GM21447 (cell line): ENCODE results near the gene KDM1A.
A peak's percentile ranks its signal among the peaks of the same experiment; 100 is the strongest.
"Not testable (repeated sequence)": the region's sequence is repeated elsewhere in the genome, so short reads cannot be mapped to it uniquely, and the experiment has no call there.

Experiments used
- ATAC-seq: cut with Tn5 transposase; IDR thresholded peaks from one replicate; pipeline ENCODE4 v1.9.1; 2021; ENCODE audit not compliant: unreplicated experiment

KDM1A gene

DNA sequence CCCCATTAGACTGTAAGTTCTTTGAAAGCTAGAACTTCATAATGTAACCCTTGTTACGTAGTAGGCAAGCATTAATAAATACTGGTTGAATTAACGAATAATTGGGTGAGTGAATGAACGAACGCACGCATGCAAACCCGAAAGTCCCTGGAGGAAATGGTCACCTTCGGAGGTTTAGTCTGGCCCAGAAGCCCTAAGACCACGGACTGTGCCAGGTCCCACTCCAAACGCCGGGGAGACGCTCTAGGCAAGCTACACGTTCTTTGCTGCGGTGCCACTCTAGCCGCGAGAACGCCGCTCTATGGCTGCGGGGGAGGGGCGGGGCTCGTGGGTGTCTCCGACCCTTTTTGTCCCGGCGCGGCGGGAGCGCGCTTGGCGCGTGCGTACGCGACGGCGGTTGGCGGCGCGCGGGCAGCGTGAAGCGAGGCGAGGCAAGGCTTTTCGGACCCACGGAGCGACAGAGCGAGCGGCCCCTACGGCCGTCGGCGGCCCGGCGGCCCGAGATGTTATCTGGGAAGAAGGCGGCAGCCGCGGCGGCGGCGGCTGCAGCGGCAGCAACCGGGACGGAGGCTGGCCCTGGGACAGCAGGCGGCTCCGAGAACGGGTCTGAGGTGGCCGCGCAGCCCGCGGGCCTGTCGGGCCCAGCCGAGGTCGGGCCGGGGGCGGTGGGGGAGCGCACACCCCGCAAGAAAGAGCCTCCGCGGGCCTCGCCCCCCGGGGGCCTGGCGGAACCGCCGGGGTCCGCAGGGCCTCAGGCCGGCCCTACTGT, at the start of gene KDM1A:
TSS of gene KDM1A (plus strand) at position 375 of the 769 bp plus-strand sequence. CDS start at position 504, 129 bp downstream.
- peak; percentile 85 for ATAC-seq

DNA sequence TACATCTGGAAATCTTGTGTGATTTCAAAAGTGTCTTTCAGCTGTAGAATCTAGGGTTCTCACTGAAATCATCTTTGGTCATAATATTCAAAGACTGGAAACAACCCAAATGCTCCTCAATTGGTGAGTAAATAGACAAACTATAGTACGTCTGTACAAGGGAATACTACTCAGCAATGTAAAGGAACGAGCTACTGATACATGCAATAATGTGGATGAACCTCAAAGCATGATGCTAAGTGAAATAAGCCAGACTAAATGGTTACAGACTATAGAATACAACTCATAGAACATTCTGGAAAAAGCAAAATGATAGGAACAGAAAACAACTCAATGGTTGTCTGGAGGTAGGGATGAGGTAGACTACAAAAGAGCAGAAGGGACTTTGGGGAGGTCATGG, 49.2 kb upstream of the KDM1A start:
- no peak for ATAC-seq

DNA sequence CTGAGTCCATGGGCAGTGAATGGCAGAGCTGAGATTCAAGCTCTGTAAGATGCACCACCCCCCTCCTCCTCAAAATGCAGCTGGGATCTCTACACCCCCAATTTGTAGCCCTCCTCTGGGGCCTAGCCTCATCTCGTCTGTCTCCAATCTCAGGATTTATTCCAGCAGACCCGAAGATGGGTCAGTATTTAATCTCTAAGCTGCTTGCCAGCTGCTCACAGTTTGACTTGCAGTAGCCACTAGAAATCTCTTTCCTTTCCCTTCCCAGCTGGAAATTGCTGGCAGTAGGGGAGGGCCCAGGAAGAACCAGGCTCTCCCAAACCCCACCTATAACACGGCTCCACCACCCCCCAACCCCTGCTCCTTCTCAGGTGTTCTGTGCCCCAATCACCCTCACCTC, 48.1 kb upstream of the KDM1A start:
- no peak for ATAC-seq

DNA sequence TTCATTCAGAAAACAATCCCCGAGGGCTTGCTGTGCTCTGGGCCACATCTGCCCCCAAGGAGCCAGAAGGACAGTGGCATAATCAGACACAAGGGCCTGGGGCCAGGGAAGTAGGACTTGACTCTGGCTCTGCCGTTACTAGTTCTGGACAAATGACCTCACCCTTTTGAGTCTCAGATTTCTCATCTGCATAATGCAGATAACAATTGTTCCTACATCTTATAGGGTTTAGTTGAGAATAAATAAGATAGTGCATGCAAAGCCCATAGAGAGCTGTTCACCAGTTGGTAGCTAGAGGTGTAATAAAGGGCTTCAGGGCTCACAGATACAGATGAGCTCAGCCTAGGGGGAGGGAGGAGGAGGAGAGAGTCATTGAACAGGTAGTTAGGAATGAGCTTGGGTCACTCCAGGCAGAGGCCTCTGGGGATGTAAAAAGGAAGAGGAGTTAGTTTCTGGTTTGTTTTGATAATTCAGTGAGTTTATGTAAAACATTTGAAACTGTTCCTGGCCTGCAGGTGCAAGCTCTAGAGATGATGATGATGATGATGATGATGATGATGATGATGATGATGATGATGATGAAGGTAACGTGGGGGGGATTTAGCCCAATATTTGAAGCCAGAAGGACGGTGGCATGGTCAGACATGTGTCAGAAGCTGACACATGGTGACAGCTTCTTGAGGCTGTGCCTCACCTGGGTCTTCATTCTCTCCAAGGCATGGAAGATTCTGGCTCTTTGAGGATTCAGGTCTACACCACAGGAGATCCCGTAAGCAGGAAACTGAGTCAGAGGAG, 47.5 kb upstream of the KDM1A start:
- ATAC-seq = no peak

DNA sequence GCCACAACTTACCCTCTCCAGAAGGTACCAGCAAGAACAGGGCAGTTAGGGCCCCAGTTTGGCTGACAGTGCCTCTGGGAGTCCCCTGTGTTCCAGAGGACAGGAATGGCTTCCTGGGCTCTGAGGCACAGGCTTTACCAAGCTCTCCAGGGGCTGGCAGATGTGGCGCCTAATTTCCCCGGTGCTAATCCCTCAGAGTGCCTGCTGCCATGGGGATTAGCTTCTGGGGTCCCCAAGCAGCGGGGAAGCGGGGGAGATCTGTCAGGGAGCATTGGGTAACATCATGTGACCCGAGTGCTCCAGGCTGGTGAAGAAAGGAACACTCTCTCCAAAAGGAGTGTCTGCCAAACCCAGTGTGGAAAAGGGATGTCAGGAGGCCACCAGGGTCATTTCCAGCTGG, 46.5 kb upstream of the KDM1A start, which contains the start of gene LACTBL1:
TSS of gene LACTBL1 (minus strand) at position 107 of the 400 bp plus-strand sequence. CDS start 550 bp downstream, outside the sequence.
- ATAC-seq = no peak

DNA sequence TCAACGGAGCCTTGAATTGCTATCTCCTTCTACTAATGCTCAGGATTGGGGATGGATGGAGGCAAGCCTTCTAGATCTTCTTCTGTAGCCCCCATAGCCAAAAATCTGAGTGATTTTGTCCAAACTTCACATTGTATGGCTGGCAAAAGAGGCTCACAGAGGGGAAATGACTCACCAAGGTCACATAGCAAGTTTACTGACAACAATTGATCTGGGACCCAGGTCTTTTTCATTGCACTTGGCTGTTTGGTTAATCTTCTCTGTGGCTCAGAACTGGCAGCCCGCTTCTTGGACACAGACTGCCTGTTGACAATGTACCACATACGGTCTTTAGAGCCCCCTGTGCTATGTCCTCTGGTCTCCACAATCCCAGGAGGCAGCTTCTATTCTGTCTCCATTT, 43.6 kb upstream of the KDM1A start:
- no peak for ATAC-seq

DNA sequence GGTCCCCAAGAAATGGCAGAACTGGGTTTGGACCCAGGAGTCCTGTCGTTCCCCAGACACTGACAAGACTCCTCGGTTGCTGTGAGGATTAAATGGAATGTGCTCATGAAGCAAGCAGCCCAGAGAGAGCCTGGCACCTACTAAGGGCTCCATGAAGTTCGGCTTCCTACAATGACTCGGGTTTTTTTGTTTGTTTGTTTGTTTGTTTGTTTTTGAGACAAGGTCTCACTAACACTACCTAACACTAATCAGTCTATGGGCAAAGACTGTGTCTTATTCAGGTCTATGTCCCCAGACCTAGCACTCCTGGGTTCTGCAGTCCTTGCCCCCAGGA, 43.2 kb upstream of the KDM1A start:
- no peak for ATAC-seq

DNA sequence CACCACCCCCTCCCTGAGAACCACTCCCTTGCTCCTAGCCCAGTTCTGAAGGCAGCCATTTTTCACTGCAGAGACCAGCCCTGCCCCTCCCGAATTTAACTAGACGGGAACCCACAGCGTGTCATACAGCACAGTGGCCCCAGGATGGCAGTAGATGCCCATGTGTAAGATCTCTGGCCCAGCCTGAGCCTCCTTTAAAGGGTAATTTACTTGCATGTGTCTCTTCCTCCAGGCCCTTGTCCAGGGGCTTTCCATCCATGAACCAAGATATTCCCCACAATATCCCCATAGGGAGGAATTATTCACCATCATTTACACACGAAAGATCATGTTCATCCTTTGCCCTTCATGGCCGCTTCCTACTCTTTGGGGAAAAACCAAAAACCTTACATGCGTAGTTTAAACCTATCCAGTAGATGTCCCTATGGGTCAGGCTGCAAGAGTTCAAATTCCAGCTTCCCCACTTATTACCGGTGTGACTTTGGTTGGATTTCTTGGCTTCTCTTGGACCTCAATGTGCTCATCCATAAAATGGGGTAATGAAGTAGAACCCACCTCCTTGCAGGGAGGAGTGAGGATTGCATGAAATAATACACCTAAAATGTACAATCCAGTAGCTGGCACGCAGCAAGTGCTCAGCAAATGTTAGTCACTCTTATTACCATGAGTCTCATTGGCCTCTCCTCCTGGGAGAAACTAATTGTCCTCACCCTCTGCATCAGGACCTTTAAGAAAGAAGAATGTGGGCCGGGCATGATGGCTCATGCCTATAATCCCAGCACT, 42.6 kb upstream of the KDM1A start:
- no peak for ATAC-seq

DNA sequence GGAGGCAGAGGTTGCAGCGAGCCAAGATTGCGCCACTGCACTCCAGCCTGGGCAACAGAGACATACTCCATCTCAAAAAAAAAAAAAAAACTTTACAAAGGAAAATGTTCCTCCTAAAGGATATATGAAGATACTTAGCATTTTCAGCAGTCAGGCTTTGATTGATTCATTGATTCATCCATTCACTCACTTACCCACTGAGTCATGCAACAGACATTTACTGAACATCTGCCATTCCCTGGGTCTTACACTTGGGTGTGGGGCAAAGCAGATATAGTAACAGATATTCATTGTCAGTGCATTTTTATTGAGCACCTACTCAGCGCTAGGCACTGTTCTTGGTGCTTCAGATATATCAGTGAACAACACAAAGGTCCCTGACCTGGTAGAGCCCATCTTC, 41.0 kb upstream of the KDM1A start:
- ATAC-seq = no peak

DNA sequence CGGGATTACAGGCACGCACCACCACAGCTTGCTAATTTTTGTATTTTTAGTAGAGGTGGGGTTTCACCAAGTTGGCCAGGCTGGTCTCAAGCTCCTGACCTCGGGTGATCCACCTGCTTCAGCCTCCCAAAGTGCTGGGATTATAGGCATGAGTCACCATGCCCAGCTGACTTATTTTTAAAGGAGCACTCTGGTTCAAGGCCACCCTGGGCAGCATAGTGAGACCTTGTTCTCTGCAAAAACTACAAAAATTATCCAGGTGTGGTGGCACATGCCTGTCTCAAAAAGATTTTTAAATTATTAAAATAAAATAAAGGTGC, 38.8 kb upstream of the KDM1A start:
- not testable (repeated sequence) for ATAC-seq

DNA sequence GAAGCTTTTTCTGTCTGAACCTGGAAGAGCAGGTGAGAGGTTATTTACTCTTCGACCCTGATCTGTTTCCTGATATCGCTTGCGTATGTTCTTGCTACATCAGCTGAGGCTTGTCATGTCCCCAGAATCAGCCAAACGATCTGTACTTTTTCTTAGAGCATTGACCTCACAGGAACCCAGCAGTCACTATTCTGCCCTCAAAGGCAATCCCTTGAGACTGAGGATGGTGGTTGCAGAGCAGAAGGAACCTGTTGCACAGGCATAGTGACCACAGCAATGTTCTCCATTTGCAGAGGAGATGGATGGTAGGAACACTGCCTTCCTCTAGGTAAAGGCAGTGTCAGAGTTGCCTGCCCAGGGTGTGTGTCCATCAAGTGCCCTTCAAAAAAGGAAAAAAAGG, 35.3 kb upstream of the KDM1A start:
- ATAC-seq = no peak

DNA sequence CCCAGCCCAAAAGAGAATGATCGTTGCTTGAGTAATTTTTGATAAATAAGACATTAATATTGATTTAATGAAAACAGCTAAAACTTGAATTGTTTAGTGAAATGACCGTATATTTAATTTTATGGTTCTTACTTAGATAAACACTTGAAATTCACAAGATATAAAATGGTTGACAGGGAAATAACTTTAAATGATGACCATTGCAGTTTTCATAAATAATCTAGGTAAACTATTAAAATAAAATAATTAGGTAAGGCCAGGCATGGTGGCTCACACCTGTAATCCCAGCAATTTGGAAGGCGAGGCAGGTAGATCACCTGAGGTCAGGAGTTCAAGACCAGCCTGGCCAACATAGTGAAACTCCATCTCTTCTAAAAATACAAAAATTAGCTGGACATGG, 26.9 kb upstream of the KDM1A start:
- ATAC-seq = not testable (repeated sequence)

DNA sequence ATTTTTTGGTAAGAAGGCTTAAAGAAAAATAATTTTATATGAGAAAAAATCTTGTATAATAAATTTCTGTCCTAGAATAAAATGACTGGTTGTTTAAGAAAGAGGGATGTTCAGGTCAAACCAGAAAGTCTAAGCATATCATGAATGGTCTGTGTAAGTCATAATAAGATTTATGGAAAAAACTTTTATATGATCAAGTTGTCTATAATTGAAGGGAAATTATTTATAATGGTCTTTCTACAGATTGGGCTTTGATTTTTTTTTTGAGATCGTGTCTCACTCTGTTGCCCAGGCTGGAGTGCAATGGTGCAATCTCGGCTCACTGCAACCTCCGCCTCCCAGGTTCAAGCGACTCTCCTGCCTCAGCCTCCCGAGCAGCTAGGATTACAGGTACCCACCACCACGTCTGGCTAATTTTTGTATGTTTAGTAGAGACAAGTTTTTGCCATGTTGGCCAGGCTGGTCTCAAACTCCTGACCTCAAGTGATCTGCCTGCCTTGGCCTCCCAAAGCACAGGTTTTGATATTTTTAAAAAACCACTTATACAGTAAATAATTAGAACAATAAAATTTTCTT, 26.0 kb upstream of the KDM1A start:
- ATAC-seq = not testable (repeated sequence)

DNA sequence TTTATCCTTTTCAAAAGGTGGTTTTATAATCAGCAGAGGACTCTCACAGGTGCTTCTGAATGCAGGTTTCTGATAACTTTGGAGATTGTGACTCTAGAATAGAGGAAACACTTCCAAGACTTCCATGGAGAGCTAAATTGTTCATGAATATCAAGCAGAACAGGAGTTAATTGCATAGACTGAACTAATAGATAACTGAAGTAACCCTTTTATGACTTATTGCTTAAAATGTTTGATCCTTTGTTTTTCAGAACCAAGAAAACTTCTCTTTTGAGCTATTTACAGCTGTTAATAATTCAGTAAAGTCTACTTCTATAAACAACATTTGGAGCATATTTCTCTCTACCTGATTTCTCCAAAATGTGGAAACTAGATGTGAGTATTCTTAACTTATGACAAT, 23.5 kb upstream of the KDM1A start:
- no peak for ATAC-seq

DNA sequence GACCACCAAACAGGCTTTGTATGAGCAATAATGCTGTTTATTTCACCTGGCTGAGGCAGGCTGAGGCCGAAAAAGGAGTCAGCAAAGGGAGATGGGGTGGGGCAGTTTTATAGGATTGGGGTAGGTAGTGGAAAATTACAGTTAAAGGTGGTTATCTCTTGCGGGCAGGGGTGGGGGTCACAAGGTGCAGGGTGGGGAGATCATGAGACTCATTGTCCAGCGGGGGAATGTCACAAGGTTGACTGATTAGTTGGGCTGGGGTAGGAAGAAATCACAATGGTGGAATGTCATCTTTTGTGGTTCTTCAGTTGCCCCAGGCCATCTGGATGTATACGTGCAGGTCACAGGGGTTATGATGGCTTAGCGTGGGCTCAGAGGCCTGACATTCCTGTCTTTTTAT, 21.7 kb upstream of the KDM1A start:
- ATAC-seq = not testable (repeated sequence)

DNA sequence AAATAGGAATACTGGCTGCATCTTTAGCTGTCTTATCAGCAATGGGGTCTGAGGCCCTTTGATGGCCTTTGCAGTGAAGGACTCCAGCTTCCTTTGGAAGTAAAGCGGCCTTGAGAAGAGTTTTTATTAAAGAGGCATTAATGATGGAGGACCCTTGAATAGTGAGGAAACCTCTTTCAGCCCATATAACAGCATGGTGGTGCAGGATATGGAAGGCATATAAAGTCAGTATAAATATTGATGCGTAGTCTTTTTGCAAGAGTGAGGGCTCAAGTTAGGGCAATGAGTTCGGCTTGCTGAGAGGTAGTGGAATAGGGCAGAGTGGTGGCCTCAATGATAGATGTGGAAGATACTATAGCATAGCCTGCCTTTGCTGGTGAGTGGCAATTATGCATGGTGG, 19.1 kb upstream of the KDM1A start:
- ATAC-seq = not testable (repeated sequence)

DNA sequence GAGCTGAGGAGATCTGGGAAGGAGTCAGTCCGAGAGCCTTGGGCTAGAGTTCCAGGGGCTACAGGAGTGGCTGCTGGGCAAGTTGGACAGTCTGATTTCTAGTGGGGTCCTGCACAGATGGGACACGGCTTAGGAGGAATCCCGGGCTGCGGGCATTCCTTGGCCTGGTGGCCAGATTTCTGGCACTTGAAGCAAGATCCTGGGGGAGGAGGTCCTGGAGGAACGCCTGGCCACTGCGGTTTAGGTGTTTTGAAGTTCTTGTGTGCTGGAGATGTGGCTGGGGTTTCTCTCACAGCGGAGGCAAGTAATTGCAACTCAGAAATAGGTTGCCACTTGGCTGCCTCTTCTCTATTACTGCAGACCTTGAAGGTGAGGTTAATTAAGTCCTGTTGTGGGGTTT, 17.1 kb upstream of the KDM1A start:
- not testable (repeated sequence) for ATAC-seq

DNA sequence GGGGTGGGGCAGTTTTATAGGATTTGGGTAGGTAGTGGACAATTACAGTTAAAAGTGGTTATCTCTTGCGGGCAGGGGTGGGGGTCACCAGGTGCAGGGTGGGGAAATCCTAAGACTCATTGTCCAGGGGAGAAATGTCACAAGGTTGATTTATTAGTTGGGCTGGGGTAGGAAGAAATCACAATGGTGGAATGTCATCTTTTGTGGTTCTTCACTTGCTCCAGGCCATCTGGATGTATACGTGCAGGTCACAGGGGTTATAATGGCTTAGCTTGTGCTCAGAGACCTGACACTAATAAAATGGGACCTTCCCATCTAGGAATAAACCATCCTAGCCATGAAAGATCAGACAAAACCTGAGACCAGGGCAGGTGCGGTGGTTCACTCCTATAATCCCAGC, 15.2 kb upstream of the KDM1A start:
- no peak for ATAC-seq

DNA sequence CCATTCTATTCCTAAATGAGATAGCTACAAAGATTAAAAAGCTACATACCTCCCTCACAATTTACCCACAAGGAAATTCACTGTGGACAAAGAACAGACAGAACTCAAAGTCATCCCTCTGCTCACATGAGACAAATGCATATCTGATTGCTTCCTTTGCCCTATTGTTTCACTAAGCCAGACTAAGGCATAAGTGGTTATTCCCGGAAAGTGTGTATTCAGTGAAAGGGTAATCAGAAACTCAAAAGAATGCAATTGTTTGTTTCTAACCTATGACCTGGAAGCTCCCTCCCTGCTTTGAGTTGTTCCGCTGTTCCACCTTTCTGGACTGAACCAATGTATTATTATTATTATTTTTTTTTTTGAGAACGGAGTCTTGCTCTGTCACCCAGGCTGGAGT, 14.5 kb upstream of the KDM1A start:
- ATAC-seq = not testable (repeated sequence)

DNA sequence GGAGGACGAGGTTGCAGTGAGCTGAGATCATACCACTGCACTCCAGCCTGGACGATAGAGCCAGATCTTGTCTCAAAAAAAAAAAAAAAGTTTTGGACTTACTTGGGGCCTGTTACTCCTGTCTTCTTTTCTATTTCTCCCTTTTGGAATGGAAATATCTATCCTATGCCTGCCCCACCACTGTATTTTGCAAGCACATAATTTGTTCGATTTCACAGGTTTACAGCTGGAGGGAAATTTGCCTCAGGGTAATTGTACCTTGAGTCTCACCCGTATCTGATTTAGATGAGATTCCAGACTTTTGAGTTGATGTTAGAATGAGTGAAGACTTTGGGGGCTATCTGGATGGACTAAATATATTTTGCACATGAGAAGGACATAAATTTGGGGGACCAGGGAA, 12.2 kb upstream of the KDM1A start:
- no peak for ATAC-seq

DNA sequence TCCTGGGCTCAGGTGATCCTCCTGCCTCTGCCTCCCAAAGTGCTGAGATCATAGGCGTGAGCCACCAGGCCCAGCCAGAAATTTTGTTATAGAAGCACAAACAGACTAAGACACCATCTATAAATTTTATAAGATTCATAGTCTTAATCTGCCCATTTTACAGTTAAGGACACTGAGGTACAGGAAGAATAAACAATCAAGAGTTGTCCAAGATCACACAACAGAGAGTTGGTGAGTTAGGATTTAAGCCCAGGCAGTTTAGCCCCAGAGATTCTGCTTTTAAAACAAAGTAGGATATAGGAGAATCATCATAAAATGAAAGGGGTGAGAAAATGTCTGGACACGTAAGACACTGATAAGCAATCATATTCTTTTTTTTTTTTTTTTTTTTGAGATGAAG, 10.4 kb upstream of the KDM1A start:
- no peak for ATAC-seq
